IgD-negative memory B cell (primary cell): Measurements from ENCODE around the gene GAS6. TPM values are rescaled to one million over a fixed set of nuclear protein-coding genes. Genes with fewer than 3 reads are reported as not detected.

ENCODE experiments used
- H3K27ac Mint-ChIP-seq, 3 donors: one replicate each; pipeline ENCODE4 v1.8.0; 2020 to 2022; ENCODE audit warnings: mild to moderate bottlenecking in 3 of 3, mixed read lengths in 3 of 3, moderate library complexity in 1 of 3
- H3K27me3 Mint-ChIP-seq: one replicate; pipeline ENCODE4 v1.8.0; 2021; ENCODE audit warnings: mixed read lengths
- H3K36me3 Mint-ChIP-seq: one replicate; pipeline ENCODE4 v1.8.0; 2020; ENCODE audit warnings: mild to moderate bottlenecking, mixed read lengths
- H3K4me1 Mint-ChIP-seq, 3 donors: one replicate each; pipeline ENCODE4 v1.8.0; 2020 to 2022; ENCODE audit warnings: mixed read lengths in 3 of 3, mild to moderate bottlenecking in 1 of 3
- H3K4me3 Mint-ChIP-seq, 4 donors: one replicate each; pipeline ENCODE4 v1.8.0; 2020 to 2022; ENCODE audit warnings: mild to moderate bottlenecking in 4 of 4, mixed read lengths in 4 of 4, moderate library complexity in 3 of 4
- H3K9me3 Mint-ChIP-seq, 3 donors: one replicate each; pipeline ENCODE4 v1.8.0; 2020 to 2021; ENCODE audit warnings: mixed read lengths in 3 of 3, mild to moderate bottlenecking in 1 of 3
- polyA plus RNA-seq: library from polyadenylated mRNA; unstranded; fragments of 300-500 nt; fragmentation: Illumina TruSeq; gene quantifications from one replicate; pipeline ENCODE4 v1.2.3, GENCODE V29; 2021

GAS6 gene
- polyA plus RNA-seq, 1 donor from 2014 or later = 0.60 TPM

GRCh38 chr13:113898391-113898790 lies 34.5 kb upstream of the GAS6 start:
- H3K4me3 Mint-ChIP-seq = no peak overlapping the region
- H3K9me3 Mint-ChIP-seq = peaks cover 0 to 3% (median 0%) of the 10 kb centered on the region in 3 donors
- H3K4me1 Mint-ChIP-seq = no peaks in the 10 kb centered on the region
- no peak overlapping the region for H3K27ac Mint-ChIP-seq
- no peaks in the 10 kb centered on the region for H3K36me3 Mint-ChIP-seq
- peaks cover 24% of the 10 kb centered on the region for H3K27me3 Mint-ChIP-seq

- Mint-ChIP-seq H3K4me1 (no peaks in the 10 kb centered on the region), H3K9me3 (peaks cover 0 to 3% (median 3%) of the 10 kb centered on the region in 3 donors), H3K4me3 (no peak overlapping the region), H3K36me3 (no peaks in the 10 kb centered on the region), H3K27me3 (peaks cover 24% of the 10 kb centered on the region), H3K27ac (no peak overlapping the region)
Measured at GRCh38 chr13:113897966-113898365, 34.1 kb upstream of the GAS6 start.

GRCh38 chr13:113897161-113897560 lies 33.3 kb upstream of the GAS6 start:
- peaks cover 0 to 7% (median 7%) of the 10 kb centered on the region in 3 donors for H3K9me3 Mint-ChIP-seq
- peaks cover 30% of the 10 kb centered on the region for H3K27me3 Mint-ChIP-seq
- H3K36me3 Mint-ChIP-seq = no peaks in the 10 kb centered on the region
- no peak overlapping the region for H3K27ac Mint-ChIP-seq
- H3K4me3 Mint-ChIP-seq = no peak overlapping the region
- H3K4me1 Mint-ChIP-seq = no peaks in the 10 kb centered on the region

GRCh38 chr13:113895436-113895835 lies 31.6 kb upstream of the GAS6 start:
- H3K27ac Mint-ChIP-seq = no peak overlapping the region
- no peaks in the 10 kb centered on the region for H3K4me1 Mint-ChIP-seq
- peaks cover 30% of the 10 kb centered on the region for H3K27me3 Mint-ChIP-seq
- no peaks in the 10 kb centered on the region for H3K36me3 Mint-ChIP-seq
- no peak overlapping the region for H3K4me3 Mint-ChIP-seq
- H3K9me3 Mint-ChIP-seq = peaks cover 0 to 7% (median 7%) of the 10 kb centered on the region in 3 donors

GRCh38 chr13:113890774-113891480 lies 27.1 kb upstream of the GAS6 start:
- H3K27me3 Mint-ChIP-seq = peaks cover 23% of the 10 kb centered on the region
- H3K4me1 Mint-ChIP-seq = no peaks in the 10 kb centered on the region
- no peak overlapping the region for H3K27ac Mint-ChIP-seq
- H3K4me3 Mint-ChIP-seq = no peak overlapping the region
- H3K9me3 Mint-ChIP-seq = peaks cover 0 to 7% (median 7%) of the 10 kb centered on the region in 3 donors
- no peaks in the 10 kb centered on the region for H3K36me3 Mint-ChIP-seq

GRCh38 chr13:113889467-113889866 lies 25.6 kb upstream of the GAS6 start:
- no peak overlapping the region for H3K4me3 Mint-ChIP-seq
- H3K36me3 Mint-ChIP-seq = no peaks in the 10 kb centered on the region
- no peaks in the 10 kb centered on the region for H3K4me1 Mint-ChIP-seq
- H3K27me3 Mint-ChIP-seq = peaks cover 17% of the 10 kb centered on the region
- H3K27ac Mint-ChIP-seq = no peak overlapping the region
- peaks cover 0 to 7% (median 5%) of the 10 kb centered on the region in 3 donors for H3K9me3 Mint-ChIP-seq

- Mint-ChIP-seq H3K9me3 (peaks cover 0 to 7% (median 5%) of the 10 kb centered on the region in 3 donors), H3K4me1 (no peaks in the 10 kb centered on the region), H3K4me3 (no peak overlapping the region), H3K36me3 (no peaks in the 10 kb centered on the region), H3K27me3 (peaks cover 17% of the 10 kb centered on the region), H3K27ac (peak overlapping the region in 1 of 3 donors; percentile 14)
Measured at GRCh38 chr13:113888701-113889330, 24.9 kb upstream of the GAS6 start.

GRCh38 chr13:113887700-113888201 lies 23.9 kb upstream of the GAS6 start:
- no peaks in the 10 kb centered on the region for H3K4me1 Mint-ChIP-seq
- H3K9me3 Mint-ChIP-seq = peaks cover 0 to 3% (median 2%) of the 10 kb centered on the region in 3 donors

GRCh38 chr13:113886561-113887112 lies 22.8 kb upstream of the GAS6 start:
- Mint-ChIP-seq H3K27ac (no peak overlapping the region), H3K36me3 (no peaks in the 10 kb centered on the region), H3K4me3 (no peak overlapping the region), H3K4me1 (no peaks in the 10 kb centered on the region), H3K9me3 (no peaks in the 10 kb centered on the region), H3K27me3 (peaks cover 14% of the 10 kb centered on the region)

More at GRCh38 chr13:113887700-113888201, 23.9 kb upstream of the GAS6 start:
- no peak overlapping the region for H3K27ac Mint-ChIP-seq
- no peak overlapping the region for H3K4me3 Mint-ChIP-seq
- H3K27me3 Mint-ChIP-seq = peaks cover 15% of the 10 kb centered on the region
- H3K36me3 Mint-ChIP-seq = no peaks in the 10 kb centered on the region

GRCh38 chr13:113884821-113885220 lies 20.9 kb upstream of the GAS6 start:
- no peaks in the 10 kb centered on the region for H3K4me1 Mint-ChIP-seq
- no peaks in the 10 kb centered on the region for H3K36me3 Mint-ChIP-seq
- H3K27ac Mint-ChIP-seq = no peak overlapping the region
- H3K9me3 Mint-ChIP-seq = no peaks in the 10 kb centered on the region
- H3K4me3 Mint-ChIP-seq = no peak overlapping the region
- peaks cover 20% of the 10 kb centered on the region for H3K27me3 Mint-ChIP-seq

GRCh38 chr13:113883921-113884804 lies 20.3 kb upstream of the GAS6 start:
- H3K27me3 Mint-ChIP-seq = peaks cover 20% of the 10 kb centered on the region
- no peaks in the 10 kb centered on the region for H3K9me3 Mint-ChIP-seq
- no peak overlapping the region for H3K4me3 Mint-ChIP-seq
- H3K27ac Mint-ChIP-seq = no peak overlapping the region
- H3K36me3 Mint-ChIP-seq = no peaks in the 10 kb centered on the region
- no peaks in the 10 kb centered on the region for H3K4me1 Mint-ChIP-seq

GRCh38 chr13:113883314-113883811 lies 19.5 kb upstream of the GAS6 start:
- Mint-ChIP-seq H3K36me3 (no peaks in the 10 kb centered on the region), H3K9me3 (no peaks in the 10 kb centered on the region), H3K27me3 (peaks cover 20% of the 10 kb centered on the region), H3K4me3 (no peak overlapping the region), H3K27ac (no peak overlapping the region), H3K4me1 (peaks cover 0 to 1% (median 0%) of the 10 kb centered on the region in 3 donors)

- H3K27me3 Mint-ChIP-seq = peaks cover 20% of the 10 kb centered on the region
- H3K4me3 Mint-ChIP-seq = no peak overlapping the region
- no peaks in the 10 kb centered on the region for H3K9me3 Mint-ChIP-seq
- peaks cover 0 to 1% (median 0%) of the 10 kb centered on the region in 3 donors for H3K4me1 Mint-ChIP-seq
- H3K27ac Mint-ChIP-seq = no peak overlapping the region
- H3K36me3 Mint-ChIP-seq = no peaks in the 10 kb centered on the region
Measured at GRCh38 chr13:113882716-113883115, 18.8 kb upstream of the GAS6 start.

- Mint-ChIP-seq H3K4me1 (peaks cover 0 to 1% (median 0%) of the 10 kb centered on the region in 3 donors), H3K9me3 (no peaks in the 10 kb centered on the region), H3K27ac (no peak overlapping the region), H3K36me3 (no peaks in the 10 kb centered on the region), H3K27me3 (peaks cover 19% of the 10 kb centered on the region), H3K4me3 (no peak overlapping the region)
Measured at GRCh38 chr13:113882267-113882630, 18.4 kb upstream of the GAS6 start.
